ENCODE data around the gene METTL16.

METTL16 gene

DNA sequence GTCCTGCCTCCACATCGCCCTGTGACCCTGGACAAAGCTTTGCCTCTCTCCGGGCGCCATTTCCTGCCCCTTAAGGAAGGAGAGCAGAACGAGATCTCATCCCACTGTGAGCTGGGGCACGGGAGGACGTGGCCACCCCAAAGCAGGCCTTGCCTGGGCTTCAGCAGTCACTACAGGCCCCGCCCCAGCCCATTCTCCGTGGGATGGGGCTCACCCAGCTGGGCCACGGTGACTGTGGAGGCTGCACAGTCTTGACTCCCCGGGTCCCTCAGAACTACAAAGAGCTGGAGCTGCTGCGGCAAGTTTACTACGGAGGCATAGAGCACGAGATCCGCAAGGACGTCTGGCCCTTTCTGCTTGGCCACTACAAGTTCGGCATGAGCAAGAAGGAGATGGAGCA is 139.0 kb downstream of the METTL16 start:
- DNase-seq (ENCODE audit: low read depth) = no peak
- TF ChIP-seq, protein P1, sequence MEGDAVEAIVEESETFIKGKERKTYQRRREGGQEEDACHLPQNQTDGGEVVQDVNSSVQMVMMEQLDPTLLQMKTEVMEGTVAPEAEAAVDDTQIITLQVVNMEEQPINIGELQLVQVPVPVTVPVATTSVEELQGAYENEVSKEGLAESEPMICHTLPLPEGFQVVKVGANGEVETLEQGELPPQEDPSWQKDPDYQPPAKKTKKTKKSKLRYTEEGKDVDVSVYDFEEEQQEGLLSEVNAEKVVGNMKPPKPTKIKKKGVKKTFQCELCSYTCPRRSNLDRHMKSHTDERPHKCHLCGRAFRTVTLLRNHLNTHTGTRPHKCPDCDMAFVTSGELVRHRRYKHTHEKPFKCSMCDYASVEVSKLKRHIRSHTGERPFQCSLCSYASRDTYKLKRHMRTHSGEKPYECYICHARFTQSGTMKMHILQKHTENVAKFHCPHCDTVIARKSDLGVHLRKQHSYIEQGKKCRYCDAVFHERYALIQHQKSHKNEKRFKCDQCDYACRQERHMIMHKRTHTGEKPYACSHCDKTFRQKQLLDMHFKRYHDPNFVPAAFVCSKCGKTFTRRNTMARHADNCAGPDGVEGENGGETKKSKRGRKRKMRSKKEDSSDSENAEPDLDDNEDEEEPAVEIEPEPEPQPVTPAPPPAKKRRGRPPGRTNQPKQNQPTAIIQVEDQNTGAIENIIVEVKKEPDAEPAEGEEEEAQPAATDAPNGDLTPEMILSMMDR (conservative IDR thresholded peaks at IDR 0.05; ENCODE audit: low read length) = no peak
- no peak overlapping the region for H3K4me3 ChIP-seq (ENCODE audit: low read length)

DNA sequence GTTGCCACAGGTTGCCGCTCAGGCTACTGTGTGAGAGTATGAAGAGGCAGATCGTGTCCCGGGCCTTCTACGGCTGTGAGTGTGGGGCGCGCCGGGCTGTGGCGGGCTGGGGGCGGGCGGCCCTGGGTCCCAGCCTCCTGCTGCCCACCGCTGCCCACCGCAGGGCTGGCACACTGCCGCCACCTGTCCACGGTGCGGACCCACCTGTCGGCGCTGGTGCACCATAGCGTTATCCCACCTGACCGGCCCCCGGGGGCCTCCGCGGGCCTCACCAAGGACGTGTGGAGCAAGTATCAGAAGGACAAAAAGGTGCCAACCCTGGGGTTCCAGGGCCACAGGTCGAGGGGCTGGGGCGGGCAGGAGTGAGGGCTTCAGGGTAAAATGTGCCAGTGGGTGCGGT is 139.5 kb downstream of the METTL16 start:
- H3K4me3 ChIP-seq (ENCODE audit: low read length) = no peak overlapping the region

DNA sequence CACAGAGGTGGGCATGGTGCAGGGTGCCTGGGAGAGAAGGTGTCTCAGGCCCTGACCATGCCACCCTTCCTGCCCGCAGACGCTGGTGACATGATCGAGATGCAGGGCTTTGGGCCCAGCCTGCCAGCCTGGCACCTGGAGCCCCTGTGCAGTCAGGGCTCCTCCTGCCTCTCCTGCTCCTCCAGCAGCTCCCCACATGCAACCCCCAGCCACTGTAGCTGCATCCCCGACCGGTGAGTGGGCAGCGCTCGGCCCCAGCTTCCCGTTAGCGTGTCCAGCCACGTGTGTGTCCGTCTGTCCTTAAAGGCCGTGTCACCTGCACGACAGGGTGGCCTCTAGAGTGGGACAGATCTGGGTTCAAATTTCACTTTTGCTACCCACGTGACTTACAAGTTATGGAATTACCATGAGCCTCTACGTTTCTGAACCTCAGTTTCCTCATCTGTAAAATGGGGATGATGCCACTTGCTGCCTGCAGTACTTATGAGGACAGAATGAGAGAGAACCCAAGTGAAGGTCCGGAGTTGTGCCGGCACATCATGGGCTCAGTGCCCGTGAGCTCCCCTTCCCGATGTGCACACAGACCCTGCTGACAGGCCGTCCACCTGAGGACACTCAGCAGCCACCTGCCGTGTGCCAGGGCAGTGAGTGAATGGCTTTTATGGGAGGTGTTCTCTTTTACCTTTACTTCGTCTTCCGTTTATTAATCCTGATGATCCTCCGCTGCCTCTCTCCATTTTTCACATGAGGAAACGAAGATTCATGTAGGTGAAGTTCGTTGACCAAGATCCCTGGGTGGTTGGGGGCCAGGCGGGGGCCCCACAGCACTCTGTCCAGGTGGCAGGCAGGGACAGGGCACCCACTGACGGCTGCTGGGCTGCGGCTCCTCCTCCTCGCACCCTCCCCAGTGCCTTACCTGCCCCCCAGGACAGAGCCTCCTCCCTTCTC is 140.2 kb downstream of the METTL16 start:
- DNase-seq (ENCODE audit: low read depth) = no peak

More for the DNA sequence above, 139.5 kb downstream of the METTL16 start:
- DNase-seq (ENCODE audit: low read depth) = no peak
- TF ChIP-seq, protein P1 (conservative IDR thresholded peaks at IDR 0.05; ENCODE audit: low read length) = no peak

DNA sequence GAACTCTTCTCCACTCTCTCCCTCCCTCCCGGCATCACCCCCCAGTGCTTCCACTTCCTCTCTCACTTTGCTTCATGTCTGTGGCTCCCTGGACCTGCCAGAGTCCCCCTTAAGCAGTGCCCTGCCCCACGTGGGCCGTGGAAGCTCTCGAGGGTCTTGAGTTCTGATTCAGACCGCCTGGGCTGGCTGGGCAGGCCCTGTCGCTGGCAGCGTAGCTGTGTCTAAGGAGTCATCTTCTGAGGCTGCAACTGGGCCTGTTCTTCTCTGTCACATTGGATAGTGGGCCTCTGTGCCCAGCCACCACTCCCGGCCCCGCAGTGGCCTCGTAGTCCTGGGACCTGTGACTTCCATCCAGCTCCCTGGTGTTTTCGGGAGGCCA is 141.5 kb downstream of the METTL16 start:
- TF ChIP-seq, protein P1 (conservative IDR thresholded peaks at IDR 0.05; ENCODE audit: low read length) = no peak
- DNase-seq (ENCODE audit: low read depth) = no peak
- H3K4me3 ChIP-seq (ENCODE audit: low read length) = no peak overlapping the region

More for the DNA sequence above, 140.2 kb downstream of the METTL16 start:
- TF ChIP-seq, protein P1 (conservative IDR thresholded peaks at IDR 0.05; ENCODE audit: low read length) = no peak
- H3K4me3 ChIP-seq (ENCODE audit: low read length) = no peak overlapping the region

DNA sequence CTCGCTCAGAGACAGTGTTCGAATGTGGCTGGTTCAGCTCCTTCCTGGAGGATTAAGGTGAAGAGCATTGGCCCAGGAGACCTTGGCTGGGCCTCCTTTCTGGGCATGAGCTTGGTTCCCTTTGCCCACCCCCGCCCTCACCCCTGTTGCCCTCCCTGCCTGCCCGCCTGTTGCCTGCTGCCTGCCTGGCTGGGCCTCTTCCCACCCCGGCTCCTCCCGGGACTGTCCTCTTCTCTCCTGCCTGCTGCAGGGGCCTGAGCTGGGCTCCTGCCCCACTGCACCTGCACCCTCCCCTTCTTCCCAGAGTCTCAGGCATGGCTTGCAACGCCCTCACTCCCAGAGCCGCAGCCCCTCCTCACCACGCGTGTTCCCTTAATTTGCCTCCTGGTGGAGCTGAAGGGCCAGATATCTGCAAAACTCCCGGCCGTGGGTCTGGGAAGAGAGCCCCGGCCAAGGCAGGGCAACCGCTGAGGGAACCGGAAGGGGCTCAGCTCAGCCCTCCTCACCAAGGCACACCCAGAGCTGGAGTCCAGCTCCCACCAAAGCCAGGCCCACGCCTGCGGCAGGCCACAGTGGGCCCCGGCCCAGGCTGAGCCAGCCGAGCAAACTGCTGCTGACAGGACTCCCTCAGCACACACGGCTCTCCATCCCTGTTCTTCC is 142.0 kb downstream of the METTL16 start:
- DNase-seq (ENCODE audit: low read depth) = no peak
- TF ChIP-seq, protein P1 (conservative IDR thresholded peaks at IDR 0.05; ENCODE audit: low read length) = no peak
- no peak overlapping the region for H3K4me3 ChIP-seq (ENCODE audit: low read length)

DNA sequence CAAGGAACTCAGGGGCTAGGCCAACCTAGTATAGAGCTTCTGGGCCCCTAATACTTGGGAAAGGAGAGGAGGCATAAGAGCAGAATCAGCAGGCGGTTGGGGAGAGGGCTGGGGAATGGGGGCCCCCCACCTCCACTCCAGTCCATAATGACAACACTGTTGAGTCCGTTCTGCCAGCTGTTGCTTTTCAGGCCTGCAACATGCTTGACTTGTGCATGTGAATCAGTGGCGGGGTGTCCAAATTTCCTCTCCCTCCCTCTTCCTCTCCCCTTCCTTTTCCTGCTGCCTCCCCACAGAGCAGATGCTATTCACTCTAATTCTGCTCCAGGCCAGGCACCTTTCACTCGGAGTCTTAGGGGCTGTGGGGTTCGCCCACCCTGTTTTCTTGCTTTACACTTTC is 142.6 kb downstream of the METTL16 start:
- TF ChIP-seq, protein P1 (conservative IDR thresholded peaks at IDR 0.05; ENCODE audit: low read length) = no peak
- no peak overlapping the region for H3K4me3 ChIP-seq (ENCODE audit: low read length)
- DNase-seq (ENCODE audit: low read depth) = no peak
